H9 (cell line): ENCODE results near the gene TMEM273. TPM values are rescaled to one million over a fixed set of nuclear protein-coding genes. Genes with fewer than 3 reads are reported as not detected.

ENCODE experiments used
- DNase-seq: peaks from one replicate; pipeline ENCODE4 v3.0.0-alpha.2; 2017
- H2AFZ ChIP-seq: one replicate; pipeline ENCODE4 v1.6.1; 2013; ENCODE audit warnings: mild to moderate bottlenecking, low read length, control low read depth, moderate library complexity
- H2AK5ac ChIP-seq: 2 replicates; pipeline ENCODE4 v1.6.1; 2013; ENCODE audit warnings: low read length, control low read depth, mixed read lengths; ENCODE audit not compliant: insufficient read length
- H2BK120ac ChIP-seq: one replicate; pipeline ENCODE4 v1.6.1; 2013; ENCODE audit warnings: low read depth, mild to moderate bottlenecking, low read length, control low read depth, inconsistent platforms; ENCODE audit not compliant: poor library complexity, severe bottlenecking
- H2BK12ac ChIP-seq: 2 replicates; pipeline ENCODE4 v1.6.1; 2013; ENCODE audit warnings: low read length, control low read depth, mixed read lengths, low read depth; ENCODE audit not compliant: insufficient read length
- H2BK15ac ChIP-seq: 2 replicates; pipeline ENCODE4 v1.6.1; 2013; ENCODE audit warnings: low read depth, low read length, control low read depth
- H2BK20ac ChIP-seq: one replicate; pipeline ENCODE4 v1.6.1; 2013; ENCODE audit warnings: low read depth, mild to moderate bottlenecking, low read length, control low read depth, inconsistent platforms; ENCODE audit not compliant: poor library complexity, severe bottlenecking
- H2BK5ac ChIP-seq: 2 replicates; pipeline ENCODE4 v1.6.1; 2013; ENCODE audit warnings: low read length, control low read depth, mixed read lengths; ENCODE audit not compliant: insufficient read length
- H3K14ac ChIP-seq: 2 replicates; pipeline ENCODE4 v1.6.1; 2013; ENCODE audit warnings: low read length, control low read depth; ENCODE audit not compliant: insufficient read depth
- H3K18ac ChIP-seq: 2 replicates; pipeline ENCODE4 v1.6.1; 2013; ENCODE audit warnings: low read depth, mild to moderate bottlenecking, mixed read lengths, low read length, control low read depth; ENCODE audit not compliant: insufficient read length
- H3K23ac ChIP-seq: 2 replicates; pipeline ENCODE4 v1.6.1; 2013; ENCODE audit warnings: low read length, control low read depth, mixed read lengths, low read depth; ENCODE audit not compliant: insufficient read length
- H3K23me2 ChIP-seq: 2 replicates; pipeline ENCODE4 v1.6.1; 2013; ENCODE audit warnings: low read depth, mild to moderate bottlenecking, mixed read lengths, low read length, control low read depth; ENCODE audit not compliant: insufficient read length, poor library complexity, severe bottlenecking
- H3K27ac ChIP-seq: 2 replicates; pipeline ENCODE4 v1.5.1; 2013; ENCODE audit warnings: low read length, control low read depth, mixed read lengths, low read depth; ENCODE audit not compliant: insufficient read length
- H3K27me3 ChIP-seq: 2 replicates; pipeline ENCODE4 v1.6.1; 2013; ENCODE audit warnings: low read length, control low read depth, inconsistent platforms; ENCODE audit not compliant: insufficient read depth
- H3K4ac ChIP-seq: 2 replicates; pipeline ENCODE4 v1.6.1; 2013; ENCODE audit warnings: low read depth, mild to moderate bottlenecking, control low read depth, inconsistent platforms, low read length, moderate library complexity
- H3K4me1 ChIP-seq: 2 replicates; pipeline ENCODE4 v1.6.1; 2013; ENCODE audit warnings: low read length, control low read depth, inconsistent platforms; ENCODE audit not compliant: insufficient read depth
- H3K4me2 ChIP-seq: 2 replicates; pipeline ENCODE4 v1.6.1; 2013; ENCODE audit warnings: low read length, control low read depth, mixed read lengths; ENCODE audit not compliant: insufficient read length, insufficient read depth
- H3K56ac ChIP-seq: 2 replicates; pipeline ENCODE4 v1.6.1; 2013; ENCODE audit warnings: low read depth, mild to moderate bottlenecking, mixed read lengths, low read length, control low read depth; ENCODE audit not compliant: insufficient read length
- H3K79me1 ChIP-seq: 2 replicates; pipeline ENCODE4 v1.6.1; 2013; ENCODE audit warnings: low read depth, mild to moderate bottlenecking, moderate library complexity, low read length, control low read depth, inconsistent platforms; ENCODE audit not compliant: insufficient read depth, poor library complexity, severe bottlenecking
- H3K79me2 ChIP-seq: 2 replicates; pipeline ENCODE4 v1.6.1; 2013; ENCODE audit warnings: low read length, control low read depth, inconsistent platforms; ENCODE audit not compliant: insufficient read depth
- H3K9ac ChIP-seq: 2 replicates; pipeline ENCODE4 v1.6.1; 2013; ENCODE audit warnings: low read length, control low read depth, mixed read lengths; ENCODE audit not compliant: insufficient read length; ENCODE audit errors: extremely low read depth
- H3K9me3 ChIP-seq: one replicate; pipeline ENCODE4 v1.6.1; 2013; ENCODE audit warnings: low read depth, low read length, inconsistent platforms; ENCODE audit not compliant: control insufficient read depth
- H3T11ph ChIP-seq: one replicate; pipeline ENCODE4 v1.6.1; 2013; ENCODE audit warnings: mild to moderate bottlenecking, low read length, control low read depth, inconsistent platforms
- H4K20me1 ChIP-seq: one replicate; pipeline ENCODE4 v1.6.1; 2013; ENCODE audit not compliant: control insufficient read depth, insufficient read length, insufficient read depth
- H4K5ac ChIP-seq: 2 replicates; pipeline ENCODE4 v1.6.1; 2013; ENCODE audit warnings: low read depth, mild to moderate bottlenecking, mixed read lengths, low read length, control low read depth; ENCODE audit not compliant: insufficient read length
- H4K8ac ChIP-seq: replicated peaks from 2 replicates; pipeline ENCODE4 v1.6.1; 2013; ENCODE audit warnings: low read length, control low read depth, mixed read lengths, low read depth; ENCODE audit not compliant: insufficient read length
- H4K91ac ChIP-seq: 2 replicates; pipeline ENCODE4 v1.6.1; 2013; ENCODE audit warnings: low read depth, mild to moderate bottlenecking, moderate library complexity, mixed read lengths, low read length, control low read depth; ENCODE audit not compliant: insufficient read length
- H3K27ac Mint-ChIP-seq, 3 experiments: 2 replicates in 2 of 3; 3 replicates in 1 of 3; pipeline ENCODE4 v1.8.0; 2020 to 2021; ENCODE audit warnings: mixed read lengths in 3 of 3, mild to moderate bottlenecking in 1 of 3, moderate library complexity in 1 of 3
- H3K27me3 Mint-ChIP-seq: 2 replicates; pipeline ENCODE4 v1.8.0; 2021; ENCODE audit warnings: low read depth, mild to moderate bottlenecking, moderate library complexity, mixed read lengths
- H3K36me3 Mint-ChIP-seq, 3 experiments: 2 replicates in 2 of 3; 3 replicates in 1 of 3; pipeline ENCODE4 v1.8.0; 2020 to 2021; ENCODE audit warnings: low read depth in 3 of 3, mixed read lengths in 3 of 3; ENCODE audit not compliant: insufficient read depth in 1 of 3
- H3K4me1 Mint-ChIP-seq, 2 experiments: 2 replicates each; pipeline ENCODE4 v1.8.0; 2020; ENCODE audit warnings: mixed read lengths in 2 of 2
- H3K4me3 Mint-ChIP-seq, 2 experiments: 2 replicates in 1 of 2; 3 replicates in 1 of 2; pipeline ENCODE4 v1.8.0; 2020 to 2021; ENCODE audit warnings: mild to moderate bottlenecking in 2 of 2, mixed read lengths in 2 of 2, moderate library complexity in 1 of 2
- H3K9me3 Mint-ChIP-seq, 2 experiments: 2 replicates in 1 of 2; 3 replicates in 1 of 2; pipeline ENCODE4 v1.8.0; 2020; ENCODE audit warnings: mild to moderate bottlenecking in 2 of 2, mixed read lengths in 2 of 2, moderate library complexity in 1 of 2
- WGBS: extraction: QIAGEN DNeasy Blood & Tissue Kit; methylation state at CpG from one replicate; pipeline ENCODE4 v1.1.7; 2013; ENCODE audit warnings: missing lambda C conversion rate, low lambda C conversion rate, mixed read lengths; ENCODE audit not compliant: insufficient read length; ENCODE audit errors: extremely low coverage; 5-methylcytosine and 5-hydroxymethylcytosine counted together
- total RNA-seq: library from RNA; stranded (reverse); gene quantifications from 2 replicates; pipeline ENCODE4 v1.2.1, GENCODE V29; 2021
- TF ChIP-seq, protein P1 (sequence below): fragments of 200-600 bp; sonication (generic); conservative IDR thresholded peaks from 3 replicates; pipeline ENCODE4 v1.8.0; 2021; ENCODE audit warnings: antibody characterized with exemption, mild to moderate bottlenecking

The TMEM273 gene
- total RNA-seq, 1 experiment from 2014 or later, result not detected

GRCh38 chr10:49212783-49213182 is 24.6 kb upstream of the TMEM273 start:
- Histone ChIP-seq H3K79me2 (no peaks in the 10 kb centered on the region), H4K8ac (no peak overlapping the region), H3K14ac (no peak overlapping the region), H4K20me1 (no peaks in the 10 kb centered on the region), H3K4ac (no peak overlapping the region), H3K27ac (no peak overlapping the region), H3K9me3 (no peaks in the 10 kb centered on the region), H2BK15ac (no peak overlapping the region), H2BK120ac (no peak overlapping the region), H2BK5ac (no peak overlapping the region), H2AFZ (no peak overlapping the region), H3K79me1 (no peaks in the 10 kb centered on the region), H3K4me1 (no peaks in the 10 kb centered on the region), H3K27me3 (no peaks in the 10 kb centered on the region), H3T11ph (no peak overlapping the region), H3K23ac (no peak overlapping the region), H4K91ac (no peak overlapping the region), H3K18ac (no peak overlapping the region), H3K23me2 (no peaks in the 10 kb centered on the region), H2AK5ac (no peak overlapping the region), H3K9ac (no peak overlapping the region), H3K56ac (no peak overlapping the region), H3K4me2 (no peak overlapping the region), H2BK12ac (no peak overlapping the region), H4K5ac (no peak overlapping the region), H2BK20ac (no peak overlapping the region)
- H3K4me1 Mint-ChIP-seq, result peaks cover 7 to 16% of the 10 kb centered on the region in 2 experiments
- H3K4me3 Mint-ChIP-seq, result no peak overlapping the region
- H3K27me3 Mint-ChIP-seq, result peaks cover 20% of the 10 kb centered on the region
- H3K27ac Mint-ChIP-seq, result no peak overlapping the region
- H3K9me3 Mint-ChIP-seq, result no peaks in the 10 kb centered on the region
- DNase-seq, result no peak
- WGBS, result no CpG with 5 or more reads among the region's 1 CpG
- TF ChIP-seq, protein P1, sequence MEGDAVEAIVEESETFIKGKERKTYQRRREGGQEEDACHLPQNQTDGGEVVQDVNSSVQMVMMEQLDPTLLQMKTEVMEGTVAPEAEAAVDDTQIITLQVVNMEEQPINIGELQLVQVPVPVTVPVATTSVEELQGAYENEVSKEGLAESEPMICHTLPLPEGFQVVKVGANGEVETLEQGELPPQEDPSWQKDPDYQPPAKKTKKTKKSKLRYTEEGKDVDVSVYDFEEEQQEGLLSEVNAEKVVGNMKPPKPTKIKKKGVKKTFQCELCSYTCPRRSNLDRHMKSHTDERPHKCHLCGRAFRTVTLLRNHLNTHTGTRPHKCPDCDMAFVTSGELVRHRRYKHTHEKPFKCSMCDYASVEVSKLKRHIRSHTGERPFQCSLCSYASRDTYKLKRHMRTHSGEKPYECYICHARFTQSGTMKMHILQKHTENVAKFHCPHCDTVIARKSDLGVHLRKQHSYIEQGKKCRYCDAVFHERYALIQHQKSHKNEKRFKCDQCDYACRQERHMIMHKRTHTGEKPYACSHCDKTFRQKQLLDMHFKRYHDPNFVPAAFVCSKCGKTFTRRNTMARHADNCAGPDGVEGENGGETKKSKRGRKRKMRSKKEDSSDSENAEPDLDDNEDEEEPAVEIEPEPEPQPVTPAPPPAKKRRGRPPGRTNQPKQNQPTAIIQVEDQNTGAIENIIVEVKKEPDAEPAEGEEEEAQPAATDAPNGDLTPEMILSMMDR, result no peak
- no peaks in the 10 kb centered on the region for H3K36me3 Mint-ChIP-seq
